SK-N-SH (cell line): Measurements from ENCODE around the gene TEAD3. TPM values are rescaled to one million over a fixed set of nuclear protein-coding genes. Genes with fewer than 3 reads are reported as not detected.

Source experiments
- CTCF ChIA-PET: fragments of 300-600, 350-600 bp; formaldehyde crosslinking; extraction: SDS; loops from one replicate; lab custom pipeline; 2021; lab: Yijun Ruan, JAX
- POLR2A ChIA-PET: fragments of 350-600 bp; sonication (Branson Sonifier 250); formaldehyde crosslinking; extraction: SDS; loops from one replicate; lab custom pipeline; 2020; ENCODE audit warnings: antibody characterized with exemption, inconsistent platforms; lab: Yijun Ruan, JAX
- DNase-seq: peaks from one replicate; pipeline ENCODE4 v3.0.0; 2012
- H2AFZ ChIP-seq: fragments of 200-600 bp; sonication (generic); 2 replicates; pipeline ENCODE4 v1.8.1; 2016; ENCODE audit warnings: antibody characterized with exemption, mild to moderate bottlenecking, low read depth
- H3F3A ChIP-seq: fragments of 200-600 bp; sonication (generic); replicated peaks from 2 replicates; pipeline ENCODE3; 2016; ENCODE audit warnings: antibody characterized with exemption, mild to moderate bottlenecking; ENCODE audit not compliant: insufficient read depth
- H3K27ac ChIP-seq, 2 experiments: fragments of 200-500 bp in 1 of 2; fragments of 200-600 bp in 1 of 2; sonication (Bioruptor generic) in 1 of 2; sonication (generic), shearing (Covaris generic) in 1 of 2; 2 replicates each; pipeline versions ENCODE4 v1.5.1 to v1.6.1; 2014 to 2016; ENCODE audit warnings: low read depth in 2 of 2, inconsistent platforms in 1 of 2, low read length in 1 of 2, mild to moderate bottlenecking in 1 of 2, mixed read lengths in 1 of 2
- H3K27me3 ChIP-seq: fragments of 200-600 bp; sonication (generic), shearing (Covaris generic); 2 replicates; pipeline ENCODE4 v1.6.1; 2016; ENCODE audit warnings: mixed run types; ENCODE audit not compliant: insufficient read depth
- H3K36me3 ChIP-seq, 2 experiments: fragments of 200-500 bp in 1 of 2; fragments of 200-600 bp in 1 of 2; sonication (Bioruptor generic) in 1 of 2; sonication (generic) in 1 of 2; replicated peaks in 1 of 2; 2 replicates each; pipeline versions ENCODE3 to v1.5.1; 2014 to 2016; ENCODE audit warnings: low read length in 1 of 2, mild to moderate bottlenecking in 1 of 2; ENCODE audit not compliant: insufficient read depth in 2 of 2, control insufficient read depth in 1 of 2
- H3K4me1 ChIP-seq, 2 experiments: fragments of 200-500 bp in 1 of 2; fragments of 200-600 bp in 1 of 2; sonication (Bioruptor generic) in 1 of 2; sonication (generic), shearing (Covaris generic) in 1 of 2; 2 replicates each; pipeline versions ENCODE4 v1.5.1 to v1.6.1; 2014 to 2016; ENCODE audit warnings: low read depth in 1 of 2, low read length in 1 of 2, mixed run types in 1 of 2; ENCODE audit not compliant: insufficient read depth in 2 of 2, control insufficient read depth in 1 of 2
- H3K4me2 ChIP-seq: fragments of 200-600 bp; sonication (generic), shearing (Covaris generic); 2 replicates; pipeline ENCODE4 v1.6.1; 2017; ENCODE audit warnings: mixed run types
- H3K4me3 ChIP-seq, 2 experiments: fragments of 200-500 bp in 1 of 2; fragments of 200-600 bp in 1 of 2; sonication (Bioruptor generic) in 1 of 2; sonication (generic), shearing (Covaris generic) in 1 of 2; 2 replicates each; pipeline versions ENCODE4 v1.5.1 to v1.8.1; 2014 to 2016; ENCODE audit warnings: low read depth in 2 of 2, inconsistent platforms in 1 of 2, low read length in 1 of 2, mild to moderate bottlenecking in 1 of 2, mixed read lengths in 1 of 2, moderate library complexity in 1 of 2
- H3K79me2 ChIP-seq: fragments of 200-600 bp; sonication (generic); 2 replicates; pipeline ENCODE4 v1.8.1; 2017; ENCODE audit warnings: mild to moderate bottlenecking; ENCODE audit not compliant: insufficient read depth
- H3K9ac ChIP-seq: fragments of 200-600 bp; sonication (generic); 2 replicates; pipeline ENCODE4 v1.6.1; 2017; ENCODE audit warnings: mixed run types
- H3K9me2 ChIP-seq: fragments of 200-600 bp; sonication (generic); 2 replicates; pipeline ENCODE4 v1.6.1; 2017; ENCODE audit warnings: mixed run types
- H3K9me3 ChIP-seq: fragments of 200-600 bp; sonication (generic); 2 replicates; pipeline ENCODE4 v1.6.1; 2017; ENCODE audit warnings: mixed run types, mild to moderate bottlenecking, moderate library complexity
- H4K20me1 ChIP-seq: fragments of 200-600 bp; sonication (generic); 2 replicates; pipeline ENCODE4 v1.6.1; 2017; ENCODE audit warnings: mild to moderate bottlenecking, mixed run types; ENCODE audit not compliant: insufficient read depth
- CTCF ChIP-seq: fragments of 200-600 bp; sonication (generic); IDR thresholded peaks from 2 replicates; pipeline ENCODE4 v1.6.1; 2017; ENCODE audit warnings: antibody characterized with exemption, mild to moderate bottlenecking, moderate library complexity
- FOSL2 ChIP-seq: IDR thresholded peaks from 2 replicates; pipeline ENCODE4 v1.4.0; 2012; ENCODE audit warnings: low read depth, mild to moderate bottlenecking, moderate library complexity, borderline replicate concordance
- FOXM1 ChIP-seq: IDR thresholded peaks from 2 replicates; pipeline ENCODE4 v1.4.0; 2012; ENCODE audit warnings: low read depth, mild to moderate bottlenecking
- IRF3 ChIP-seq: fragments of 150-350 bp; IDR thresholded peaks from 2 replicates; pipeline ENCODE4 v1.6.1; 2016; ENCODE audit warnings: mild to moderate bottlenecking, low read depth, low read length
- JUND ChIP-seq: IDR thresholded peaks from 2 replicates; pipeline ENCODE4 v1.4.0; 2012
- NRF1 ChIP-seq: IDR thresholded peaks from 2 replicates; pipeline ENCODE4 v1.6.1; 2012; ENCODE audit warnings: low read depth, mild to moderate bottlenecking, low read length
- POLR2AphosphoS5 ChIP-seq: IDR thresholded peaks from 2 replicates; pipeline ENCODE4 v1.6.1; 2012; ENCODE audit warnings: low read depth, low read length
- RCOR1 ChIP-seq: fragments of 150-350 bp; IDR thresholded peaks from 2 replicates; pipeline ENCODE4 v1.6.1; 2017; ENCODE audit warnings: antibody characterized with exemption, low read length
- REST ChIP-seq: IDR thresholded peaks from 2 replicates; pipeline ENCODE4 v1.6.1; 2012; ENCODE audit warnings: mild to moderate bottlenecking, low read depth, low read length, moderate library complexity
- RXRA ChIP-seq: IDR thresholded peaks from 2 replicates; pipeline ENCODE4 v1.4.0; 2012; ENCODE audit warnings: low read depth, mild to moderate bottlenecking, borderline replicate concordance
- SIN3A ChIP-seq: IDR thresholded peaks from 2 replicates; pipeline ENCODE4 v1.6.1; 2012; ENCODE audit warnings: low read depth, mild to moderate bottlenecking, low read length, moderate library complexity, borderline replicate concordance
- TCF12 ChIP-seq: IDR thresholded peaks from 2 replicates; pipeline ENCODE4 v1.4.0; 2012
- TEAD4 ChIP-seq: IDR thresholded peaks from 2 replicates; pipeline ENCODE4 v1.4.0; 2012; ENCODE audit warnings: mild to moderate bottlenecking, borderline replicate concordance; ENCODE audit not compliant: insufficient read depth
- ZBTB33 ChIP-seq: IDR thresholded peaks from 2 replicates; pipeline ENCODE4 v1.4.0; 2012; ENCODE audit warnings: low read depth, borderline replicate concordance
- WGBS: methylation state at CpG from one replicate; pipeline ENCODE4 v1.1.6; 2017; ENCODE audit warnings: low lambda C conversion rate; 5-methylcytosine and 5-hydroxymethylcytosine counted together
- polyA plus RNA-seq, 3 experiments: library from polyadenylated mRNA; depleted of rRNA; stranded (reverse); fragments of >200 nt; gene quantifications; 2 replicates each; pipeline ENCODE4 v1.2.3, GENCODE V29; 2012

TEAD3 gene
- polyA plus RNA-seq, 1 of the 3 experiments (the other 2 are of a cell fraction) = 7.1 TPM

GRCh38 chr6:35457907-35458306 lies 39.0 kb downstream of the TEAD3 start:
- H3K4me2 ChIP-seq = no peak overlapping the region
- DNase-seq = no peak
- peaks cover 0 to 10% of the 10 kb centered on the region in 2 experiments for H3K36me3 ChIP-seq
- no peak overlapping the region for H2AFZ ChIP-seq
- TF ChIP-seq JUND = no peak
- TF ChIP-seq SIN3A = no peak
- no peak for TF ChIP-seq REST
- TF ChIP-seq IRF3 = no peak
- peaks cover 4% of the 10 kb centered on the region; the same call in 1 of the 2 replicates for H3K79me2 ChIP-seq
- no peaks in the 10 kb centered on the region for H3F3A ChIP-seq
- no peak overlapping the region for H3K4me3 ChIP-seq
- no peaks in the 10 kb centered on the region for H4K20me1 ChIP-seq
- no peak overlapping the region for H3K9ac ChIP-seq
- H3K4me1 ChIP-seq = peaks cover 0 to 7% of the 10 kb centered on the region in 2 experiments; a peak in 2 of 4 replicates
- no peaks in the 10 kb centered on the region for H3K27me3 ChIP-seq
- H3K9me2 ChIP-seq = no peaks in the 10 kb centered on the region
- CTCF ChIA-PET = interaction anchor here (1.1 to 3.0 kb wide), 4 partner anchors 8 to 163 kb away, joined by 3 to 13 read pairs (median 7); partner anchors contain the start of gene PPARD
- H3K27ac ChIP-seq = no peak overlapping the region
- no peaks in the 10 kb centered on the region for H3K9me3 ChIP-seq
- POLR2A ChIA-PET = interaction anchor here (1.1 kb wide), 1 partner anchor 279 kb away, joined by 6 read pairs; the partner anchor contains the start of gene ARMC12
- 97% methylated on average over 4 of the region's 4 CpGs for WGBS

GRCh38 chr6:35454391-35455110 lies 42.3 kb downstream of the TEAD3 start:
- WGBS = 93% methylated on average over 9 of the region's 9 CpGs
- POLR2A ChIA-PET = no interaction called here
- no peaks in the 10 kb centered on the region for H3K27me3 ChIP-seq

More at GRCh38 chr6:35454391-35455110, 42.3 kb downstream of the TEAD3 start:
- Histone ChIP-seq H3K4me2 (no peak overlapping the region), H3K36me3 (peaks cover 0 to 7% of the 10 kb centered on the region in 2 experiments), H4K20me1 (no peaks in the 10 kb centered on the region), H3K4me1 (peaks cover 0 to 17% of the 10 kb centered on the region in 2 experiments; a peak in 2 of 4 replicates), H3K4me3 (no peak overlapping the region), H2AFZ (no peak overlapping the region), H3K9me2 (no peaks in the 10 kb centered on the region), H3K9me3 (no peaks in the 10 kb centered on the region), H3K27ac (no peak overlapping the region), H3K9ac (no peak overlapping the region), H3F3A (no peaks in the 10 kb centered on the region), H3K79me2 (peaks cover 4% of the 10 kb centered on the region; the same call in 1 of the 2 replicates)
- no peak for DNase-seq
- CTCF ChIA-PET = interaction anchor here (1.3 to 9.0 kb wide), 4 partner anchors 12 to 282 kb away, joined by 4 to 102 read pairs (median 8); partner anchors contain the start of genes ARMC12, DEF6, PPARD and RPL10A
- TF ChIP-seq POLR2AphosphoS5 (no peak), FOXM1 (no peak), TEAD4 (no peak), JUND (no peak), RCOR1 (no peak), NRF1 (no peak), TCF12 (no peak), FOSL2 (no peak), RXRA (no peak), ZBTB33 (no peak), CTCF (no peak)
- TF ChIP-seq, all 33 proteins: peak for 0
